ENCODE measurements around the gene PKNOX2. TPM values are rescaled to one million over a fixed set of nuclear protein-coding genes. Genes with fewer than 3 reads are reported as not detected.

Gene PKNOX2
- total RNA-seq, 1 experiment from 2014 or later = not detected

- intact Hi-C loops (cut with micrococcal nuclease; ENCODE audit: unreplicated experiment) = no loop called here
- Mint-ChIP-seq H3K27ac (ENCODE audit: unreplicated experiment) (no peak overlapping the region), H3K9me3 (ENCODE audit: low read depth, unreplicated experiment) (no peaks in the 10 kb centered on the region), H3K36me3 (ENCODE audit: insufficient read depth, unreplicated experiment) (no peaks in the 10 kb centered on the region), H3K4me1 (ENCODE audit: low read depth, unreplicated experiment) (no peaks in the 10 kb centered on the region), H3K4me3 (ENCODE audit: low read depth, unreplicated experiment) (no peak overlapping the region), H3K27me3 (ENCODE audit: unreplicated experiment) (no peaks in the 10 kb centered on the region)
- BruUV-seq (replicated peaks) = no TSS peak
- TF ChIP-seq CTCF (IDR thresholded peaks at IDR 0.05; ENCODE audit: unreplicated experiment) = no peak
- CTCF ChIA-PET = no interaction called here
- DNase-seq = no peak
These were observed 300.7 kb downstream of the PKNOX2 start for GRCh38 chr11:125465255-125465654.

DNA sequence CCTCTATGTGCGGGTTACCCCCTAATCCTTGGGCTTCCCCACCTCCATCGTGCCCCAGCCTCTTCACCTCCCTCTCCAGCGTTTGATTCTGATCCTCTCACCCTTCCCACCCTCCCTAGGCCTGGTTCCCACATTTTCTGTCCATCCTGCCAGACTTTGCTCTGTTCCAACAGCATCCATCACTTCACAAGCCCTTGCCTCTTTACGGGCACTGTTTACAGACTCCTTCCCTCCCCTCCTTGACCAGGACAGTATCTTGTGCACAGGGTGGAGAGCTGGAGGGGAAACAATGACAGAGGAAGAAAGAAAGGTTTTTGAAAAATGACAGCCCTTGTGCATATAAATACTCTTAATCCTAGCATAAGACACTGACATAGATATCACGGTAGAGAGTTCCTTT lies 301.1 kb downstream of the PKNOX2 start:
- Mint-ChIP-seq H3K4me3 (ENCODE audit: low read depth, unreplicated experiment) (no peak overlapping the region), H3K36me3 (ENCODE audit: insufficient read depth, unreplicated experiment) (no peaks in the 10 kb centered on the region), H3K27ac (ENCODE audit: unreplicated experiment) (no peak overlapping the region), H3K9me3 (ENCODE audit: low read depth, unreplicated experiment) (no peaks in the 10 kb centered on the region), H3K4me1 (ENCODE audit: low read depth, unreplicated experiment) (no peaks in the 10 kb centered on the region), H3K27me3 (ENCODE audit: unreplicated experiment) (no peaks in the 10 kb centered on the region)
- no TSS peak for BruUV-seq (replicated peaks)
- CTCF ChIA-PET = no interaction called here
- DNase-seq = no peak
- intact Hi-C loops (cut with micrococcal nuclease; ENCODE audit: unreplicated experiment) = no loop called here
- no peak for TF ChIP-seq CTCF (IDR thresholded peaks at IDR 0.05; ENCODE audit: unreplicated experiment)

GRCh38 chr11:125468025-125468424 lies 303.5 kb downstream of the PKNOX2 start:
- Mint-ChIP-seq H3K27me3 (ENCODE audit: unreplicated experiment) (no peaks in the 10 kb centered on the region), H3K4me3 (ENCODE audit: low read depth, unreplicated experiment) (no peak overlapping the region), H3K4me1 (ENCODE audit: low read depth, unreplicated experiment) (no peaks in the 10 kb centered on the region), H3K36me3 (ENCODE audit: insufficient read depth, unreplicated experiment) (no peaks in the 10 kb centered on the region), H3K27ac (ENCODE audit: unreplicated experiment) (no peak overlapping the region), H3K9me3 (ENCODE audit: low read depth, unreplicated experiment) (no peaks in the 10 kb centered on the region)
- BruUV-seq (replicated peaks) = no TSS peak
- no peak for TF ChIP-seq CTCF (IDR thresholded peaks at IDR 0.05; ENCODE audit: unreplicated experiment)
- intact Hi-C loops (cut with micrococcal nuclease; ENCODE audit: unreplicated experiment) = no loop called here
- no peak for DNase-seq
- CTCF ChIA-PET = no interaction called here

GRCh38 chr11:125468852-125469251 lies 304.3 kb downstream of the PKNOX2 start:
- intact Hi-C loops (cut with micrococcal nuclease; ENCODE audit: unreplicated experiment) = no loop called here
- BruUV-seq (replicated peaks) = no TSS peak

More at GRCh38 chr11:125468852-125469251, 304.3 kb downstream of the PKNOX2 start:
- no peak overlapping the region for H3K4me3 Mint-ChIP-seq (ENCODE audit: low read depth, unreplicated experiment)
- no peaks in the 10 kb centered on the region for H3K36me3 Mint-ChIP-seq (ENCODE audit: insufficient read depth, unreplicated experiment)
- no peaks in the 10 kb centered on the region for H3K27me3 Mint-ChIP-seq (ENCODE audit: unreplicated experiment)
- CTCF ChIA-PET = no interaction called here
- no peak for TF ChIP-seq CTCF (IDR thresholded peaks at IDR 0.05; ENCODE audit: unreplicated experiment)
- H3K27ac Mint-ChIP-seq (ENCODE audit: unreplicated experiment) = no peak overlapping the region
- H3K9me3 Mint-ChIP-seq (ENCODE audit: low read depth, unreplicated experiment) = no peaks in the 10 kb centered on the region
- H3K4me1 Mint-ChIP-seq (ENCODE audit: low read depth, unreplicated experiment) = no peaks in the 10 kb centered on the region
- no peak for DNase-seq
